ENCODE results near the gene TRUB2. TPM values are rescaled to one million over a fixed set of nuclear protein-coding genes. Genes with fewer than 3 reads are reported as not detected.

TRUB2 gene
- total RNA-seq, 1 experiment from 2014 or later, result 13.8 TPM

DNA sequence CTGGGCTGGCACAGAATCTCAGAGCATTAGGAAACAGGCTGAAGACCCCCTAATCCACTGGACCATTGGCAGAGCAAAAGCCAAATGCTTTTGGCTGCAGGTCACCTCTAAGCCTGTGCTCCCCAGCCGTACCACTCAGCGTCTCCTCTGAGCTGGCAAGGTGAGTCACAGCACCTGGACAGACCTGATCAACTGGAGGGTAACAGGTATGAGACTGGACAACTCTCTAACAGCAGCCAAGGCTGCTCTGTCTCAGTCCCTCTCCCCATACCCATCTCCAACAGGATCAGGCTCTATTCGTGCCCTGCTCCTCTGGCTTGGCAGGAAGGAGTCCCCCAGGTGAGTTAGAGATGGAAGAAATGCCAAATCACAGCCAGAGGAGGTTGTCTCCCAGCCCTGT lies 51.1 kb downstream of the TRUB2 start:
- DNase-seq (ENCODE audit: low spot score), result no peak

DNA sequence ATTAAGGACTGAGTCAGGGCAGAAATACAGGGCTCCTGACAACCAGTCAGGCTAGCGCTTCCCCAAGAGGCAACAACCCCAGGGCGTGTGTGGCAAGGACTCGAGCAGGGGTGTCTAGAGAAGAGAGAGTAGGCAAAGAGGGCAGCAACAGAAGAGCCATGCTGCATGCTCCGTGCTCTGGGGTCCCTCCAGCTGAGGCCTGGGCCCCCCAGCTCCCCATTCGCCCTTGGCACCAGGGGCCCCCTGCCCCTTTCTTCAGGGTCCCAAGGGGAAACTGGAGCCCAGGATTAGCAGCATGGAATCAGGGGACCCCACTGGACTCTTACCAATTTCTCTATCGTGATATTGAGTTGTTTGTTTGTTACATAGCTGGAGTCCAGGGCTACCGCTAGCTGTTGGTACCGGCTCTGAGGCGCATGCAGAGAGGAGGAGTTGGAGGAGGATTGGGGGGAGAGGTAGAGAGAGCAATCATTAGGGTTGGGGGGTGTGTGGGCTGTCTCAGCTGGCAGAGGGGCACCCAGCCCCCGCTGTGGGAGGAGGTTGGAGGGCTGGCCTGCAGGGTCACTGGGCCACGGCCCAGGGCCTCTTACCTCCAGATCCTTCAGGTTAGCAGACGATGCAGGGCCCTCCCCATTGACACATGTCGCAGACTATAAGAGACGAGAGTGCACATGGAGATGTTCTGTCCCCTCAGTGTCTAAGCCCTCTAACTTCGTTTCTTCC lies 55.2 kb downstream of the TRUB2 start:
- no peak for DNase-seq (ENCODE audit: low spot score)

DNA sequence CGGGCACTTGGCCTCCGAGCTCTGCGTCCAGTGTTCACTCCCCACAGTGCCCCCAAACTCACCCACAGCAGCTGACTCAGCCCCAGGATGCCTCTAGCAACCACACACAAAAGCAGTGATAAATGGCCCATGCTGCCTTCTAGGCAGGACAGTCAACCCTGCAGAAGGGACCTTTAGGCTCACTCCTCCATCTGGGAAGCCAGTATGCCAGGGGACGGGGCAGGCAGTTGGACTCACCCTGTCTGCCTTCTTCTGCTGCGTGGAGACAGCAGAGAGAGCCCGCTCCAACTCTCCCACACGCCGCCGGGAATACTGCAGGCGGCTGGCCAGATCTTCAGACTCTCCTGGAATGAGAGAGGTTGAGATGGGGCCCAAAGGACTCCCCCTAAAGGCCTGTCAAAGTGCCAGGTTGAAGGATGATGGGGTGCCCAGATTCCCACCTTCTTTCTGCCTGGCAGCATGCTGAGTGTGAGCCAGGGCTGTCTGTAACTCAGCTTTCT lies 56.8 kb downstream of the TRUB2 start:
- no peak for DNase-seq (ENCODE audit: low spot score)

DNA sequence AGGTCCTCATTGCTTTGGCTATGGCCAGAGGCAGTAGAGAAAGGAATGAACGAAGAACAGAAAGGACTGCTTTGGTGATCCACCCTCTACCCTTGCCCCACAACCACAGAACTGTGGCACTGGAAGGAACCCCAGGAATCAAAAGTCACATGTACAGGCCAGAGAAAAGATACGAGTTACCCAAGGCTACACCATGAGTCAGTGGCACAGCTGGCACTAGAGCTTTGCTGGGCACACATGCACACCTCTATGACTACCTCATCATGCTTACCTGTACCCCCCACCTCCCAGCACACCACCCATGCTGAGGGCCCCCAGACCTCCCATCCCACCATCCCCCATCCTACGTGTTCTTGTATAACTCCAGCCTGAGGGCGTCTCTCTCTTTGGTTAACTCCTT lies 59.6 kb downstream of the TRUB2 start:
- no peak for DNase-seq (ENCODE audit: low spot score)

DNA sequence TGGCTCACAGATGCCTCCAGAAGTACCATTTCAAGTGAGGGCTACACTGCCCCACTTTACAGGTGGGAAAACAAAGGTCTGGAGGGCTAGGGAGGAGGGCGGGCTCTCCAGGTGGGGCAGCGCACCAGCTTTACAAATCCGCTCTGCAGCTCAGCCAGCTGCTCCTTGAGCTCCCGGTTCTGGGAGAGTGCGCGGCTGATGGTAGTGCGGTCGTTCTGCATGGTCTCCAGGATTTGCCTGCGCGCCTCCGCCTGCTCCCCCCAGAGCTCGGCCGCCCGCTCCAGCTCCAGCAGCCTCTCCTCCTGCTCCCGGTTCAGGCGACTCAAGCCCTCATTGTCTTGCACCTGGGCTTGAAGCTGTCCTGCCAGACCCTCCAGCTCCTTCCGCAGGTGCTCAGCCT lies 61.9 kb downstream of the TRUB2 start:
- no peak for DNase-seq (ENCODE audit: low spot score)

DNA sequence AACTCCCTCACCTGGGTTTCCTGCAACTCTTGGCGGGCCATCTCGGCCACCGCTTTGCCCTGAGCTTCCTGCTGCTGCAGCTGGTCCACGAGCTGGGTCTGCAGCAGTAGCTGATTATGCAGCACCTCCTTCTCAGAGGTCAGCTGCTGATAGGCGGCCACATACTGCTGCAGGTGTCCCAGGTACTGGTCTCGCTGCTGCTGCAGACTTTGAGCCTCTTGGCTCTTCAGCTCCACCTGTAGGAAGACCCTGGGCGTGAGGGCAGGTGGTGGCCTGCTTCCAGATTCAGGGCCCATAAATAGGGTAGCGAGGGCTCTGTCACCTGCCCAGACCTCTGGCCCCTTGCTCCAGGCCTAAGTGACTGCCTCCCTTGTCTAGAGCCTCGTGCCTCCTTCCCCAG lies 63.1 kb downstream of the TRUB2 start:
- DNase-seq (ENCODE audit: low spot score), result no peak

DNA sequence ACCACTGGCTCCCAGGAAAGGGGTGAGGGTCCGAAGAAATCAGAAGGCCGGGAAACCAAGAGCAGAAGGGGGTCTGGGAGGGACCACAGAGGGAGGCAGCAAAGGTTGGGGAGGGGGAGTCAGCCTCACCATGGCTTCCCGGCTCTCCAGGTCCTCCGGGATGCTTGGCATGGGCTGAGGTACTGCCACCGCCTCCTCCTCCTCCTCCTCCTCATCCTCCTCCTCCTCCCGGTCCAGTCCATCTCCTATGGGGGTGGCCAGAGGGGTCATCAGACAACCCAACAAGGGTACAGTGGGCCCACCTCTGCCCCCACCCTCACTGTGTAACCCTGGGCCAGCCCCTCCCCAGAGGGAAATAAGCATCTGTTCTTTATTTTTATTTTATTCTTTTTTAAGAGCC lies 63.9 kb downstream of the TRUB2 start:
- DNase-seq (ENCODE audit: low spot score), result no peak

DNA sequence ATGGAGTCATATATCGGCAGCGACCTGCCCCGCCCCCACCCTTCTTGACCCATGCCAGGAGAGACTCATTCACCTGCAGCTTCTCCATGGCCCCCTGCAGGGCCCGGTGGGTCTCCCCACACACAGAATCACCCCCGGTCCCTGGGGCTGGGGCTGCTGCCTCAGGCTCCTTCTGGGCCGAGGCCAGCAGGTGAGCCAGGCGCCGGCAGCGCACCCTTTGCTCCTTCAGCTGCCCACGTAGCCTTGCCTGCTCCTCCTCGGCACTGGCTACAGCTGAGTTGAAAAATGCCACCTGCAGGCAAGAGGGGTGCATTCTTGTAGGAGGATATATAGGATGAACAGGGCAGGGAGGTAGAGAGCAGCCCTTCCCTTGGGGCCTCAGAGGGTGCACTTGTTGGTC lies 64.3 kb downstream of the TRUB2 start:
- no peak for DNase-seq (ENCODE audit: low spot score)

DNA sequence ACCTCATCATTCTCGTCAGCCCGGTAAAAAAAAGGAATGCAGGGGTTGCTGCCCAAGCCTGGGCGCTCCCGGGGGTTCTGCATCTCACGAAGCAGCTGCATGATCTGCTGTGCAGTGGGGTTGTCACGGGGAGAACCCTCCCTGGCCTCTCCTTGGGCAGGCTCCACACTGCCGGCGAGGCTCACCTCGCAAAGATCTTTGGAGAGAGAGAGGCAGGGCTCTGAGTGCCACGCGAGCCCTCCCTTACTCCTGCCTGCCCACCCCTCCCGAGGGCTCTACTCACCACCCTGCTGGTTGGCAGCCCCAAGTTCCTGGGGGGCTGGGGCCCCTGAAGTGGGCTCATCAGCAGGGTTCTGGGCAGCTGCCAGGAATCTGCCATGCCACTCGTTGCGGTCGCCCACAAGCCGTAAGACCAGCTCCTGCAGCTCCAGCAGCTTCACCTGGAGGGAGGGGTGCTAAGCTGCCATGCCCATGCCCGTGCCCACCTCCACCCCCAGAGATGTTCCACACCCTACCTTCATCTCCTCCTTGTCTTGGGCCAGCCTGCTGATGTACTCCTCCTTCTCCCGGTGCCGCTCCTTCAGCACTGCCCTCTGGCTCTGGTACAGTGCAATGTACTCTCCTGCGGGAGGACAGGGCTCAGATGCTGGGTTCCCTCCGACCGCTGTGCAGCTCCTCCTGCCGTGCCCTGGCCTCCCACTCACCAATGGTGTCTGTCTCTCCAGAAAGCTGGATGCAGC lies 65.0 kb downstream of the TRUB2 start:
- DNase-seq (ENCODE audit: low spot score), result no peak

Other genes with a start within 250 kb of the TRUB2 start
- 25.7 and 37.0 TPM in 2 replicates for gene PTGES2, start 194.7 kb downstream of the TRUB2 start, total RNA-seq (2014; rRNA removed; shearing (Covaris generic))
- gene LCN2, start 173.0 kb downstream of the TRUB2 start, total RNA-seq (2014; rRNA removed; shearing (Covaris generic)), result 0.19 TPM in 1 of 2 replicates, not detected in the other
- 137 and 245 TPM in 2 replicates for gene BBLN, start 162.2 kb downstream of the TRUB2 start, total RNA-seq (2014; rRNA removed; shearing (Covaris generic))
- gene CIZ1, start 130.9 kb downstream of the TRUB2 start, total RNA-seq (2014; rRNA removed; shearing (Covaris generic)), result 15.5 and 32.0 TPM in 2 replicates
- gene DNM1, start 119.1 kb downstream of the TRUB2 start, total RNA-seq (2014; rRNA removed; shearing (Covaris generic)), result 19.7 and 20.0 TPM in 2 replicates
- 40.3 and 56.0 TPM in 2 replicates for gene GOLGA2, start 46.4 kb downstream of the TRUB2 start, total RNA-seq (2014; rRNA removed; shearing (Covaris generic))
- 59.5 and 66.7 TPM in 2 replicates for gene SWI5, start 46.2 kb downstream of the TRUB2 start, total RNA-seq (2014; rRNA removed; shearing (Covaris generic))
- 39.6 and 46.3 TPM in 2 replicates for gene COQ4, start 392 bp upstream of the TRUB2 start, total RNA-seq (2014; rRNA removed; shearing (Covaris generic))
- gene SLC27A4, start 18.1 kb upstream of the TRUB2 start, total RNA-seq (2014; rRNA removed; shearing (Covaris generic)), result 15.1 and 21.9 TPM in 2 replicates
- 52.3 and 71.9 TPM in 2 replicates for gene URM1, start 48.9 kb upstream of the TRUB2 start, total RNA-seq (2014; rRNA removed; shearing (Covaris generic))
- 19.0 and 20.8 TPM in 2 replicates for gene CERCAM, start 98.4 kb upstream of the TRUB2 start, total RNA-seq (2014; rRNA removed; shearing (Covaris generic))
- 28.6 and 30.2 TPM in 2 replicates for gene ODF2, start 133.6 kb upstream of the TRUB2 start, total RNA-seq (2014; rRNA removed; shearing (Covaris generic))
- 30.3 and 35.5 TPM in 2 replicates for gene GLE1, start 182.3 kb upstream of the TRUB2 start, total RNA-seq (2014; rRNA removed; shearing (Covaris generic))
- 46.5 and 52.8 TPM in 2 replicates for gene SPTAN1, start 230.1 kb upstream of the TRUB2 start, total RNA-seq (2014; rRNA removed; shearing (Covaris generic))